Loucy (cell line): Measurements from ENCODE around the gene DNAH5.

Experiments used
- H2AFZ ChIP-seq: fragments of 200-600 bp; sonication (generic); 2 replicates; pipeline ENCODE4 v1.6.0; 2016; ENCODE audit warnings: antibody characterized with exemption, mild to moderate bottlenecking, low read length, moderate library complexity
- H3F3A ChIP-seq: fragments of 200-600 bp; 2 replicates; pipeline ENCODE4 v1.6.0; 2016; ENCODE audit warnings: antibody characterized with exemption, low read depth, mild to moderate bottlenecking
- H3K27me3 ChIP-seq: fragments of 200-600 bp; sonication (generic); 2 replicates; pipeline ENCODE4 v1.6.1; 2014; ENCODE audit warnings: low read length, mild to moderate bottlenecking; ENCODE audit not compliant: insufficient read depth, poor library complexity, severe bottlenecking
- H3K36me3 ChIP-seq: fragments of 200-600 bp; sonication (generic); 2 replicates; pipeline ENCODE4 v1.6.1; 2016; ENCODE audit warnings: low read length; ENCODE audit not compliant: insufficient read depth
- H3K4me1 ChIP-seq: fragments of 200-600 bp; sonication (generic); 2 replicates; pipeline ENCODE4 v1.5.1; 2014; ENCODE audit warnings: low read length, mild to moderate bottlenecking; ENCODE audit not compliant: insufficient read depth, poor library complexity, severe bottlenecking
- H3K4me2 ChIP-seq: fragments of 200-600 bp; sonication (generic); 2 replicates; pipeline ENCODE4 v1.6.0; 2014; ENCODE audit warnings: antibody characterized with exemption, low read length, low read depth, mild to moderate bottlenecking; ENCODE audit not compliant: poor library complexity, severe bottlenecking
- H3K4me3 ChIP-seq: fragments of 200-600 bp; sonication (generic); 2 replicates; pipeline ENCODE4 v1.5.1; 2014; ENCODE audit warnings: low read length, mild to moderate bottlenecking, mixed read lengths; ENCODE audit not compliant: poor library complexity, severe bottlenecking
- H3K79me2 ChIP-seq: fragments of 200-600 bp; sonication (generic); 2 replicates; pipeline ENCODE4 v1.6.1; 2014; ENCODE audit warnings: low read length; ENCODE audit not compliant: insufficient read depth
- H3K9ac ChIP-seq: fragments of 200-600 bp; sonication (generic); 2 replicates; pipeline ENCODE4 v1.6.0; 2014; ENCODE audit warnings: mild to moderate bottlenecking, low read depth, low read length, moderate library complexity; ENCODE audit not compliant: poor library complexity, severe bottlenecking
- H3K9me2 ChIP-seq: fragments of 200-600 bp; sonication (generic); replicated peaks from 2 replicates; pipeline ENCODE4 v1.6.1; 2016; ENCODE audit warnings: low read depth, low read length, mixed read lengths
- H3K9me3 ChIP-seq: fragments of 200-600 bp; sonication (generic); 2 replicates; pipeline ENCODE4 v1.6.1; 2014; ENCODE audit warnings: mild to moderate bottlenecking, antibody characterized with exemption, low read length, low read depth; ENCODE audit not compliant: insufficient read depth
- H4K20me1 ChIP-seq: fragments of 200-600 bp; sonication (generic); 2 replicates; pipeline ENCODE4 v1.6.0; 2014; ENCODE audit warnings: antibody characterized with exemption, low read length, mild to moderate bottlenecking; ENCODE audit not compliant: insufficient read depth, poor library complexity, severe bottlenecking
- CTCF ChIP-seq: fragments of 200-600 bp; sonication (generic); conservative IDR thresholded peaks from 2 replicates; pipeline ENCODE4 v1.5.1; 2014; ENCODE audit warnings: mild to moderate bottlenecking, antibody characterized with exemption, low read length
- EZH2phosphoT487 ChIP-seq: fragments of 200-600 bp; IDR thresholded peaks from 2 replicates; pipeline ENCODE4 v1.6.1; 2018; ENCODE audit warnings: antibody characterized with exemption, mild to moderate bottlenecking, moderate library complexity, borderline replicate concordance

Gene DNAH5

DNA sequence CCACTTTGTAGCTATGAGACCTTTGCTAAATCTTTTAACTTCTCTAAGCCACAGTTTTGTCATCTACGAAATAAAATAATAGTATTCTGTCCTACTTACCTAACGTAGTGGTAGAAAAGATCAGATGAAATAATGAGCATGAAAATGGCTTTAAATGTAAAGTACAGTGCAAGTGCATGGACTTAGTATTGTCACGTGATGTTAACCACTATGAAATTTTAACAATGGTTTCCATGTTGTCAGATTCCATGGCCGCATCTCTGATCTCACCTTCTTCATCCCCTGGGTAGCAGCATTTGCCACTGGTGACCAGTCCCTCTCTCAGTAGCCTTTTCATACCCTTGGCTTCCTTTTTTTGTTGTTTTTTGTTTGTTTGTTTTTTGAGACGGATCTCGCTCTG lies 45.9 kb downstream of the DNAH5 start:
- H3K4me3 ChIP-seq, result no peak overlapping the region
- no peaks in the 10 kb centered on the region for H3K36me3 ChIP-seq
- H3K9me3 ChIP-seq, result no peaks in the 10 kb centered on the region
- H3K4me1 ChIP-seq, result no peaks in the 10 kb centered on the region
- no peaks in the 10 kb centered on the region for H3F3A ChIP-seq
- TF ChIP-seq CTCF (no peak), EZH2phosphoT487 (no peak)
- no peak overlapping the region for H2AFZ ChIP-seq
- H3K4me2 ChIP-seq, result no peak overlapping the region
- H3K9ac ChIP-seq, result no peak overlapping the region
- H3K9me2 ChIP-seq, result no peaks in the 10 kb centered on the region
- H4K20me1 ChIP-seq, result no peaks in the 10 kb centered on the region
- no peaks in the 10 kb centered on the region for H3K79me2 ChIP-seq
- no peaks in the 10 kb centered on the region for H3K27me3 ChIP-seq

- Histone ChIP-seq H3K4me3 (no peak overlapping the region), H3K9ac (no peak overlapping the region), H4K20me1 (no peaks in the 10 kb centered on the region), H3K9me3 (no peaks in the 10 kb centered on the region; the same call in 1 of the 2 replicates), H3K4me1 (no peaks in the 10 kb centered on the region), H3K4me2 (no peak overlapping the region), H2AFZ (no peak overlapping the region), H3K79me2 (no peaks in the 10 kb centered on the region), H3F3A (no peaks in the 10 kb centered on the region), H3K36me3 (no peaks in the 10 kb centered on the region), H3K27me3 (no peaks in the 10 kb centered on the region), H3K9me2 (no peaks in the 10 kb centered on the region)
- TF ChIP-seq EZH2phosphoT487 (no peak), CTCF (no peak)
These were observed 66.1 kb downstream of the DNAH5 start for GRCh38 chr5:13878357-13878756.

- Histone ChIP-seq H2AFZ (no peak overlapping the region), H3F3A (no peaks in the 10 kb centered on the region), H3K4me3 (no peak overlapping the region), H4K20me1 (no peaks in the 10 kb centered on the region), H3K9ac (no peak overlapping the region), H3K27me3 (no peaks in the 10 kb centered on the region), H3K79me2 (no peaks in the 10 kb centered on the region), H3K9me3 (no peaks in the 10 kb centered on the region), H3K9me2 (no peaks in the 10 kb centered on the region), H3K36me3 (no peaks in the 10 kb centered on the region), H3K4me2 (no peak overlapping the region), H3K4me1 (no peaks in the 10 kb centered on the region)
- TF ChIP-seq CTCF, result no peak
- no peak for TF ChIP-seq EZH2phosphoT487
These were observed 77.7 kb downstream of the DNAH5 start for GRCh38 chr5:13866792-13867191.
